Smooth muscle cell (in vitro differentiated cells): Measurements from ENCODE around the gene PTPRZ1. TPM values are rescaled to one million over a fixed set of nuclear protein-coding genes. Genes with fewer than 3 reads are reported as not detected.

Experiments
- DNase-seq: peaks from one replicate; lab custom pipeline; 2025; ENCODE audit not compliant: unreplicated experiment; lab: John Stamatoyannopoulos, UW
- H2AFZ ChIP-seq: fragments of 200-600 bp; sonication (generic); 2 replicates; pipeline ENCODE4 v1.6.0; 2016; ENCODE audit warnings: antibody characterized with exemption, low read depth, mild to moderate bottlenecking
- H3F3A ChIP-seq: fragments of 200-600 bp; sonication (generic); 2 replicates; pipeline ENCODE4 v1.6.0; 2017; ENCODE audit warnings: antibody characterized with exemption, low read depth
- H3K27ac ChIP-seq: fragments of 200-600 bp; sonication (generic); 2 replicates; pipeline ENCODE4 v1.5.1; 2016; ENCODE audit warnings: low read depth, mild to moderate bottlenecking
- H3K27me3 ChIP-seq: fragments of 200-600 bp; sonication (generic); 2 replicates; pipeline ENCODE4 v1.6.1; 2016; ENCODE audit warnings: low read depth, mild to moderate bottlenecking
- H3K36me3 ChIP-seq: fragments of 200-600 bp; sonication (generic); 2 replicates; pipeline ENCODE4 v1.5.1; 2016; ENCODE audit warnings: low read depth
- H3K4me1 ChIP-seq: fragments of 200-600 bp; sonication (generic); 2 replicates; pipeline ENCODE4 v1.5.1; 2016; ENCODE audit warnings: low read depth
- H3K4me2 ChIP-seq: fragments of 200-600 bp; sonication (generic); 2 replicates; pipeline ENCODE4 v1.6.0; 2016; ENCODE audit warnings: mild to moderate bottlenecking
- H3K4me3 ChIP-seq: fragments of 200-600 bp; sonication (generic); 2 replicates; pipeline ENCODE4 v1.5.1; 2016; ENCODE audit warnings: mild to moderate bottlenecking
- H3K79me2 ChIP-seq: fragments of 200-600 bp; sonication (generic); 2 replicates; pipeline ENCODE4 v1.6.0; 2016; ENCODE audit warnings: low read depth, mild to moderate bottlenecking
- H3K9ac ChIP-seq: fragments of 200-600 bp; sonication (generic); 2 replicates; pipeline ENCODE4 v1.6.0; 2016; ENCODE audit warnings: low read depth
- H3K9me3 ChIP-seq: fragments of 200-600 bp; sonication (generic); replicated peaks from 2 replicates; pipeline ENCODE4 v1.5.1; 2016; ENCODE audit warnings: low read depth
- H4K20me1 ChIP-seq: fragments of 200-600 bp; sonication (generic); 2 replicates; pipeline ENCODE4 v1.6.0; 2016; ENCODE audit warnings: low read depth
- WGBS: methylation state at CpG from one replicate; pipeline ENCODE4 v1.1.7; 2016; ENCODE audit warnings: low lambda C conversion rate; 5-methylcytosine and 5-hydroxymethylcytosine counted together
- polyA plus RNA-seq: library from polyadenylated mRNA; unstranded; fragments of >200 nt; fragmentation: Nextera tagmentation; extraction: Ambion mirVana; gene quantifications from 2 replicates; pipeline ENCODE4 v1.2.1, GENCODE V29; 2016
- total RNA-seq: library from RNA; depleted of rRNA; stranded (reverse); fragments of >200 nt; gene quantifications from 2 replicates; pipeline ENCODE4 v1.2.3, GENCODE V29; 2014
- TF ChIP-seq, protein P1 (sequence below): fragments of 200-600 bp; sonication (generic); IDR thresholded peaks from 2 replicates; pipeline ENCODE4 v1.5.1; 2017; ENCODE audit warnings: borderline replicate concordance, mild to moderate bottlenecking, antibody characterized with exemption; ENCODE audit not compliant: insufficient read depth, poor library complexity, severe bottlenecking

The PTPRZ1 gene
- total and polyA plus RNA-seq, 2 experiments from 2014 or later = 0.56 to 3.1 TPM

GRCh38 chr7:121853307-121853706 is 19.7 kb upstream of the PTPRZ1 start:
- no peaks in the 10 kb centered on the region for H3F3A ChIP-seq
- H3K9me3 ChIP-seq = no peaks in the 10 kb centered on the region
- no peaks in the 10 kb centered on the region for H3K27me3 ChIP-seq
- no peak overlapping the region for H2AFZ ChIP-seq
- H3K36me3 ChIP-seq = no peaks in the 10 kb centered on the region
- H3K27ac ChIP-seq = no peak overlapping the region
- H3K4me3 ChIP-seq = no peak overlapping the region
- 89% methylated on average over 2 of the region's 2 CpGs for whole genome bisulfite sequencing
- H3K4me2 ChIP-seq = no peak overlapping the region
- TF ChIP-seq, protein P1, sequence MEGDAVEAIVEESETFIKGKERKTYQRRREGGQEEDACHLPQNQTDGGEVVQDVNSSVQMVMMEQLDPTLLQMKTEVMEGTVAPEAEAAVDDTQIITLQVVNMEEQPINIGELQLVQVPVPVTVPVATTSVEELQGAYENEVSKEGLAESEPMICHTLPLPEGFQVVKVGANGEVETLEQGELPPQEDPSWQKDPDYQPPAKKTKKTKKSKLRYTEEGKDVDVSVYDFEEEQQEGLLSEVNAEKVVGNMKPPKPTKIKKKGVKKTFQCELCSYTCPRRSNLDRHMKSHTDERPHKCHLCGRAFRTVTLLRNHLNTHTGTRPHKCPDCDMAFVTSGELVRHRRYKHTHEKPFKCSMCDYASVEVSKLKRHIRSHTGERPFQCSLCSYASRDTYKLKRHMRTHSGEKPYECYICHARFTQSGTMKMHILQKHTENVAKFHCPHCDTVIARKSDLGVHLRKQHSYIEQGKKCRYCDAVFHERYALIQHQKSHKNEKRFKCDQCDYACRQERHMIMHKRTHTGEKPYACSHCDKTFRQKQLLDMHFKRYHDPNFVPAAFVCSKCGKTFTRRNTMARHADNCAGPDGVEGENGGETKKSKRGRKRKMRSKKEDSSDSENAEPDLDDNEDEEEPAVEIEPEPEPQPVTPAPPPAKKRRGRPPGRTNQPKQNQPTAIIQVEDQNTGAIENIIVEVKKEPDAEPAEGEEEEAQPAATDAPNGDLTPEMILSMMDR = no peak
- DNase-seq = no peak
- H3K79me2 ChIP-seq = no peaks in the 10 kb centered on the region
- no peaks in the 10 kb centered on the region for H4K20me1 ChIP-seq
- no peaks in the 10 kb centered on the region for H3K4me1 ChIP-seq
- H3K9ac ChIP-seq = no peak overlapping the region

DNA sequence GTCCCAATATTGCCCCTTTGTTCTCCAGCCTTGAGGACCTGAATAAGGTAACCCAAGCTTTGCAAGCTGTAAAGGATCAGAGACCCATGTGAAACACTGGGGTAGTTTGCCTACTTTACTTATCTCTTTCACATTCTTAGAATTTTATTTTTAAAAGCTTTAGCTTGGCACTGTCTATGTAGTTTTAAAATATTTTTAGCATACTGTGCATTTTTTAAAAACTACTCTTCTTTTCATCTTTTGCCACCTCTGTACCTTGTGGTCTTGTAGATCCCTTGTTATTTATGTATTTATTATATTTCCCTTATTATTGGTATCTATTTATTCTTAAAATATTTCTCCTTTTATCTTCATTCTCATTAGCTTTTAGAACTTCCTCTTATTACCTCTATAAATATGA is 12.0 kb upstream of the PTPRZ1 start:
- Histone ChIP-seq H3K27me3 (no peaks in the 10 kb centered on the region), H3F3A (no peaks in the 10 kb centered on the region), H3K9ac (no peak overlapping the region), H3K4me1 (no peaks in the 10 kb centered on the region), H3K4me3 (no peak overlapping the region), H4K20me1 (no peaks in the 10 kb centered on the region), H2AFZ (no peak overlapping the region), H3K9me3 (no peaks in the 10 kb centered on the region), H3K4me2 (no peak overlapping the region), H3K27ac (no peak overlapping the region), H3K36me3 (no peaks in the 10 kb centered on the region), H3K79me2 (no peaks in the 10 kb centered on the region)
- DNase-seq = no peak
- TF ChIP-seq, protein P1 = no peak

- TF ChIP-seq, protein P1 = no peak
- Histone ChIP-seq H3K4me3 (no peak overlapping the region), H3K4me1 (no peaks in the 10 kb centered on the region), H2AFZ (no peak overlapping the region), H3K79me2 (no peaks in the 10 kb centered on the region), H3K27ac (no peak overlapping the region), H3K9me3 (no peaks in the 10 kb centered on the region), H3F3A (no peaks in the 10 kb centered on the region), H3K4me2 (no peak overlapping the region), H3K27me3 (no peaks in the 10 kb centered on the region), H4K20me1 (no peaks in the 10 kb centered on the region), H3K9ac (no peak overlapping the region), H3K36me3 (no peaks in the 10 kb centered on the region)
- DNase-seq = no peak
- 79% methylated on average over 4 of the region's 4 CpGs for WGBS
Measured at GRCh38 chr7:121862591-121862990, 10.4 kb upstream of the PTPRZ1 start.

- no peak overlapping the region for H3K4me2 ChIP-seq
- peaks cover 70% of the 10 kb centered on the region for H3K27me3 ChIP-seq
- no peak overlapping the region for H3K9ac ChIP-seq
- H2AFZ ChIP-seq = no peak overlapping the region
- TF ChIP-seq, protein P1 = no peak
- no peaks in the 10 kb centered on the region for H3F3A ChIP-seq
- no peak for DNase-seq
- no peak overlapping the region for H3K27ac ChIP-seq
- no peaks in the 10 kb centered on the region for H3K79me2 ChIP-seq
- H3K9me3 ChIP-seq = no peaks in the 10 kb centered on the region
- no peaks in the 10 kb centered on the region for H4K20me1 ChIP-seq
- peaks cover 19% of the 10 kb centered on the region for H3K4me1 ChIP-seq
- no peaks in the 10 kb centered on the region for H3K36me3 ChIP-seq
- H3K4me3 ChIP-seq = no peak overlapping the region
Measured at GRCh38 chr7:121871188-121871587, 1.8 kb upstream of the PTPRZ1 start.
